Ishikawa (cell line): ENCODE measurements around the gene LEMD1.

Experiments used
- CEBPB ChIP-seq: IDR thresholded peaks from 2 replicates; pipeline ENCODE4 v1.6.1; 2012
- EP300 ChIP-seq: IDR thresholded peaks from 2 replicates; pipeline ENCODE4 v1.6.1; 2012; ENCODE audit warnings: borderline replicate concordance
- RAD21 ChIP-seq: IDR thresholded peaks from 2 replicates; pipeline ENCODE4 v1.6.1; 2012; ENCODE audit warnings: low read depth
- YY1 ChIP-seq: IDR thresholded peaks from 2 replicates; pipeline ENCODE4 v1.6.1; 2012; ENCODE audit warnings: low read depth
- TF ChIP-seq, protein P1 (sequence below): IDR thresholded peaks from 2 replicates; pipeline ENCODE4 v1.6.1; 2012; ENCODE audit warnings: low read depth, mild to moderate bottlenecking
- TF ChIP-seq, protein P2 (sequence below): IDR thresholded peaks from 2 replicates; pipeline ENCODE4 v1.6.1; 2012

DNA sequence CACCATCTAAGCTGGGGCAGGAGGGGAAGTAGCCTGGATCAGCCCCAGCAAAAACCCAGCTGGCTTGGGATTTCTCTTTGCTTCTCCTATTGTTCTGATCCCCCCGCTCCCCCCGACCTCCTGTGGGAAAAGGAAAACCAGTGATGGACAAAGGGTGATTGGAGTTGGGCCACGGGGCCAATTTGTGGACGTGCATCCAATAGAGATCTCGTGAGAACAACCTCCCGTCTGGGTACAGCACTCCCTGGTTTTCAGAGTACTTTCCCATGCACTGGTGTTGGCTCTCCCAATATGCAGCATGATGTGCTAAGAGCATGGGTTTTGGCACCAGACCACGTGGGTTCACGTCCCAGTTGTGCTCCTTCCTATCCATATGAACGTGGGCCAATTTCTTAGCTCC, 25.0 kb upstream of the LEMD1 start:
- TF ChIP-seq EP300 (no peak), RAD21 (no peak), CEBPB (no peak), YY1 (no peak)
- TF ChIP-seq, protein P1, sequence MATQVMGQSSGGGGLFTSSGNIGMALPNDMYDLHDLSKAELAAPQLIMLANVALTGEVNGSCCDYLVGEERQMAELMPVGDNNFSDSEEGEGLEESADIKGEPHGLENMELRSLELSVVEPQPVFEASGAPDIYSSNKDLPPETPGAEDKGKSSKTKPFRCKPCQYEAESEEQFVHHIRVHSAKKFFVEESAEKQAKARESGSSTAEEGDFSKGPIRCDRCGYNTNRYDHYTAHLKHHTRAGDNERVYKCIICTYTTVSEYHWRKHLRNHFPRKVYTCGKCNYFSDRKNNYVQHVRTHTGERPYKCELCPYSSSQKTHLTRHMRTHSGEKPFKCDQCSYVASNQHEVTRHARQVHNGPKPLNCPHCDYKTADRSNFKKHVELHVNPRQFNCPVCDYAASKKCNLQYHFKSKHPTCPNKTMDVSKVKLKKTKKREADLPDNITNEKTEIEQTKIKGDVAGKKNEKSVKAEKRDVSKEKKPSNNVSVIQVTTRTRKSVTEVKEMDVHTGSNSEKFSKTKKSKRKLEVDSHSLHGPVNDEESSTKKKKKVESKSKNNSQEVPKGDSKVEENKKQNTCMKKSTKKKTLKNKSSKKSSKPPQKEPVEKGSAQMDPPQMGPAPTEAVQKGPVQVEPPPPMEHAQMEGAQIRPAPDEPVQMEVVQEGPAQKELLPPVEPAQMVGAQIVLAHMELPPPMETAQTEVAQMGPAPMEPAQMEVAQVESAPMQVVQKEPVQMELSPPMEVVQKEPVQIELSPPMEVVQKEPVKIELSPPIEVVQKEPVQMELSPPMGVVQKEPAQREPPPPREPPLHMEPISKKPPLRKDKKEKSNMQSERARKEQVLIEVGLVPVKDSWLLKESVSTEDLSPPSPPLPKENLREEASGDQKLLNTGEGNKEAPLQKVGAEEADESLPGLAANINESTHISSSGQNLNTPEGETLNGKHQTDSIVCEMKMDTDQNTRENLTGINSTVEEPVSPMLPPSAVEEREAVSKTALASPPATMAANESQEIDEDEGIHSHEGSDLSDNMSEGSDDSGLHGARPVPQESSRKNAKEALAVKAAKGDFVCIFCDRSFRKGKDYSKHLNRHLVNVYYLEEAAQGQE: no peak
- TF ChIP-seq, protein P2, sequence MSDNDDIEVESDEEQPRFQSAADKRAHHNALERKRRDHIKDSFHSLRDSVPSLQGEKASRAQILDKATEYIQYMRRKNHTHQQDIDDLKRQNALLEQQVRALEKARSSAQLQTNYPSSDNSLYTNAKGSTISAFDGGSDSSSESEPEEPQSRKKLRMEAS: peak; percentile 40; the same call in 1 of the 2 replicates
